ENCODE results near the gene ZRANB1. TPM values are rescaled to one million over a fixed set of nuclear protein-coding genes. Genes with fewer than 3 reads are reported as not detected.

The ZRANB1 gene
- total RNA-seq, 2 experiments from 2014 or later = 13.1 to 13.4 TPM

DNA sequence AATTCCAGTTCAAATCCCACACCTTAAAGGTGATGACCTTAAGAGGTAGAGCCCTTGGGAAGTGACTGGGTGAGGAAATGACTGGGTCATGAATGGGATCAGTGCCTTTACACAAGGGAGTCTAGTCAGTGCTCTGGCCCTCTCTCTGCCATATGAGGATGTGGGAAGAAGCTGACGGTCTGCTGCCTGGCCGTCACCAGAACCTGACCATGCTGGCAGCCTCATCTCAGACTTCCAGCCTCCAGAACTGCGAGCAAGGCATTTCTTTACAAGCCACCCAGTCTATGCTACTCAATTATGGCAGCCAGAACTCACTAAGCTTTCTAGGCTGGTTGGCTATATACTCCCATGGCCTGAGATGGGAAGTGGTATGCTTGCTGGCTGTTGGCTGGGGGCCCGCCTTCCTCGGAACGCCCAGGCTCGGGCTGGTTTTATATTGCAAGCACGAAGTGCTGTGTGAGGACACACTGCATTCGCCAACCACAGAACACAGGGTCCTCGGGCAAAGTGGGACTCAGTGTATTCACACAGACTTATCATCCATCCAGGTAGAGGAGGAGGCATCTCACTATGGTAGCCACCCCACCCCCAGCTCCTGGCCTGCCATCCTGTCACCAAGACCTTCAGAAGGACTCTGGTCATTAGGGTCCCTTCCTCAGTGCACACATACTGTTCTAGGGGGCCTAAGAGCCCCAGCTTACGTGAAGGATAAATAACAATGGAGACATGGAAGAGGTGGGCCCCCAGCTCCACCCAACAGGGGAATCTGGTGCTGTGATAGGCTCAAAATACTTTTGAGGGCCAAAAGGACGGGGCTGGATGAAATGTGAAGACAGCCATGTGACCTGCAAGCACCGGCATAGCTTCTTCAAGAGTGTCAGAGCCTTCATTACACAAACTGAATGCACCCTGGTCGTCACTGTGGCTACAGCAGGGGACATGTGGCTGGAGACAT, 49.0 kb downstream of the ZRANB1 start:
- POLR2A ChIA-PET = no interaction called here
- CTCF ChIA-PET = no interaction called here

DNA sequence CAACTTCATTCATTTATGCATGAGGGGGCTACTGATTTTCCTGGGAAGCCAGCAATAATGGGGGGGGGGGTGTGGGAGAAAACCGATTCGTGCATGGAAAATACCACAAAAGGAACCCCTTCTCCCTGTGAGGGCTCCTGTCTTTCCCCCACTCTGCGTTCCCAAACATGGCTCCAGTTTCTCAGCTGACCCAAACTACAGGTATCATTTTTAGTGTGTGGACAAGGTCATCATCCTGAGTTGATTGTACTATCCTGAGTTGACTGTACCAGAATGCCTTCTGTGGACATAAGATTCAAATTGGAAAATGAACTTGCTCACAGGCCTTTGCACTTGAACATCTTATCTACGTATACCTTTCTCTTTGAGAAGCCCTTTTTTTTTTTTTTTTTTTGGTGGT, 49.9 kb downstream of the ZRANB1 start:
- ChIA-PET POLR2A (no interaction called here), CTCF (interaction anchor here (1.0 to 1.3 kb wide), 2 partner anchors 169 to 997 kb away, joined by 3 to 4 read pairs; no protein-coding TSS in a partner anchor)

DNA sequence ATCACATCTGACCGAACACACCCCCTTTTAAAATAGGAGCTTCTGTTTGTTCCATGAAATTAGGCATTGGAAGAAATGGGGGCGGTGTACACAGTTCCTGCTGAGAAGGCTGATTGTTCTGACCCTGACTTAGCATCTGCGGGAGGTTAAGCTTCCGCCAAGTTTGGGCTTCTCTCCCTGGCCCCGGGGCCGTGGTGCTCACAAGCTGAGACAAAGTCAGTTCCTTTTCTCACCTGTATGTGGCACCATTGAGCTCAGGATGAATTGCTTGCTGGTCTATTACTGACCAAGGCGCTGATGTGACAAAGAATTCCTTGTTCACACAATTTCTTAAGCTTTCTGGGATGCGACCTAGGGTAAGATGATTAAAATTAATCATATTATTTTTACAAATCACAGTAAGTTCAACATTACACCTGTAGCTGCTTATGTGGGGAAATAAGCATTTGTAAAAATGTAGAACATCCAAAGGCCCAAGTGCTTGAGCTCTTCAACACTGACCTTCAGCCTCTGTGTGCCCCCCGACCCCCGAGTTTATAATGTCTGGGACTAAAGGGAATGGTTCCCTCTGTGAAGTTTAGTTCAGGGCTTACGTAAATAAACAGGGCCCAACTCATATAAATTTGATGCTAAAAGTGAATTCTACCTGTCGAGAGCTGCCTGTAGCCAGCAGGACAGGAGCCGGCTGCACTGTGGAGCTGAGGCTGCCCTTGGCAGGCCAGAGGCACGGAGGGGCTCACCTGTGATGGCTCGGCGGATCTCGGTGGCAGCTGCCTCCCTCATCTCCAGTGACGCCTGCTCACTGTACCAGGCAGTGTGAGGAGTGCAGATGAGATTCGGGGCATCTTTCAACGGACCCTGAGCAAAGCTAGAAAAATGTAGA, 50.8 kb downstream of the ZRANB1 start:
- CTCF ChIA-PET = interaction anchor here (0.9 to 1.3 kb wide), 3 partner anchors 21 to 998 kb away, joined by 3 to 4 read pairs (median 3); no protein-coding TSS in a partner anchor
- POLR2A ChIA-PET = no interaction called here

DNA sequence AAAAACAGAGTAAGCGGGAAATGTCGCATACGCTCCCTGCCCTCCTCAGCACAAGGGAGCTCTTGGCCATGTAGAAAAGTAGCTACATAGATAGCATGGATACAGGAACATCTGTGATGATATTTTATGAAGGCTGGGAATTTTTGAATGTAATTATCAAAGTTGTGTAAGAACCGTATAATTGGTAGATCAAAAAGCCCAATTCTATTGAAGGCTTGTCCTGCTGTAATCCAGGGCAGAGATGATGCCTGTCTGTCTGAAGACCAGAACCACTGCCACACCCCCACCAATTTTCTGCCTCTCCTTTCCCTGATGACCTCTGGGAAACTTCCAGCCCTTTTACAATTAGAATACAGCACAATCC, 51.4 kb downstream of the ZRANB1 start:
- POLR2A ChIA-PET = no interaction called here
- CTCF ChIA-PET = interaction anchor here (0.9 to 1.3 kb wide), 2 partner anchors 21 to 999 kb away, joined by 3 read pairs; no protein-coding TSS in a partner anchor

DNA sequence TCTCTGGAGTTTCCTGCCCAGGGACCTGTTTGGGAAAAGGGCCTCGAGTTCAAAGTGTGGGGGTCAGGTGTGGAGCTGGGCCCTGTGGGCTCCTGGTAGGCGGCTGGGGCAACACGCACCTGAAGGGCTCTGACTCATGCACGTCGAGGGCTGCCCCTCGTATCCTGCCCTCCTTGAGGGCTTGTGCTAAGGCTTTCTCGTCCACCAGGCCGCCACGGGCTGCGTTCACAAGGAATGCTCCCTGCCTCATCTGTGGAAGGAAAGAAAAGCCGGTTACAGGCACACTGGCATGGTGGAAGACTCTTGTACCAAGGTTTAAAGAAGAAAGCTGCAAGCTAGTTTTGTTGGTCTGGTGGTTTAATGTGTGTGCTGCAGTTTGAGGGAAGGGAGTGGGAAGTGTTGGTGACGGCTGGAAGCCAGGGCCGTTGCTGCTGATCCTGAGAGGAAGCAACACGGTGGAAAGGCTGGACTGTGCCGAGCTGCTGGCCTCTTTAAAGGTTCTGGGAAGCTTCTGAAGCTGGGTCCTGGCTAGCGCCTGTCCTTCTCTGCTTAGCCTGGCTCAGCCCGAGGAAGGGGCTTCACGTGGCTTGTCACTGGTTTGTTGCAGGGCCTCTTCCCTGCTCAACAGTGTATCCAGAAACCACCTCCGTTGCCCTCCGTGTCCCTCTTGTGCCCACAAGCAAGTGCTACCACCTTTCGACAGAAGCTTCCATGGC, 52.0 kb downstream of the ZRANB1 start:
- ChIA-PET CTCF (no interaction called here), POLR2A (no interaction called here)

DNA sequence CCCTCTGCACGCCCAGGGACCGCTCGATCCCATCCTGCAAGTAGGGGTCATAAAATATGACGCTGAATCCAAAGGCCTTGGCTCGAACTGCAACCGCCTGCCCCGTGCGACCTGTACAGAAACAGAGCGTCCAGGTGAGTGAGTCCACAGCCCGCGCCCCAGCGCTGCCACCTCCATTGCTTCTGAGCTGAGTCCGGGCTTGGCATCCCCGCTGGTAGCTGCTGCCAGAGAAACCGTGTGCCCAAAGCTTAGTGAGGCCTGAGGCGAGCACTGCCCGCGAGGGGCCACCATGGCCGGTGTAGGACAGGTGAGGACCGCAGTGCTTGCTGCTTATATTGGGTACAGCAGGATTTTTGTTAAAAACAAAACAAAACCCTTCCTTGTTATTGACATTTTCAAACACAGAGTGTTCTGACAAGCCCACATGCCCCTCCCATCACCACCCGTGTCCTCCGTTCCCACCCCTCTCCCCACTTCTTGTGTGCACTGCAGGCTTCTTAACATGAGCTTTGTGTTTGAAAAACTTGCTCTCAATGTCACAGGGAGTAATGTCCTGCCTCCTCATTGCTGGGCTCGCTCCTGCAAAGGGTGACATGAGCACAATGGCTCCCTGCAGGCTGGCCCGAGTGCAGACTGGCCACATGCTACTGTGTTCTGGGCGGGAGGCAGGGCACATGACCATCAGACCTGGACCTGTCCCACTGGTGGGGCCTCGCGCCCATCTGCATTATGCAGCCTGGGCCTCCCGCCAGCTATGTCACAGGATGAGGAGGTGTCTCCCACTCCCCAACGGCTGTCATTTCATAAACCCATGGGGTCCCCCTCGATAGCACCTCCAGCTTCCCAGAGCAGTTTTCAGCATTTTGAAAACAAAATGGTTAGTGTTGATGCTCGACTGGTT, 52.9 kb downstream of the ZRANB1 start:
- CTCF ChIA-PET = no interaction called here
- POLR2A ChIA-PET = no interaction called here

DNA sequence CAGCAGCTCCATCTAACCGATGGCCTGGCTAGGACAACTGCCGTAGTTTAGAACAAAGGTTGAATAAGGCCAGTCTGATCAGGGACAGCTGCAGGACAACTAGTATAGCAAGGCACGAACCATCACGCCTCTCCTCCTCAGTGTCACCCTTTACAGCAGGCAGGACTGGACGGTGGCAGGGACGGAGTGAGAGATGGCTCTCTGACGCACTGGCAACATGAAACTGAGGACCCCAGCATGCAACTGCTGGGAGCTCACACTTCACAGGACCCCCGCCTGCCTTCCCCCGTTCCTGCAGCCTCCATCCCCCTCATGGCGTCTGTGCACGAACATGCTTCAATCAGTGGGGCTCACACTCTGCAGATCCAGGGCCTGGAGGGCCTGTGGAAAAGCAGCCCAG, 53.7 kb downstream of the ZRANB1 start:
- ChIA-PET POLR2A (no interaction called here), CTCF (interaction anchor here (0.7 kb wide), 1 partner anchor 1873 kb away, joined by 3 read pairs; no protein-coding TSS in a partner anchor)

DNA sequence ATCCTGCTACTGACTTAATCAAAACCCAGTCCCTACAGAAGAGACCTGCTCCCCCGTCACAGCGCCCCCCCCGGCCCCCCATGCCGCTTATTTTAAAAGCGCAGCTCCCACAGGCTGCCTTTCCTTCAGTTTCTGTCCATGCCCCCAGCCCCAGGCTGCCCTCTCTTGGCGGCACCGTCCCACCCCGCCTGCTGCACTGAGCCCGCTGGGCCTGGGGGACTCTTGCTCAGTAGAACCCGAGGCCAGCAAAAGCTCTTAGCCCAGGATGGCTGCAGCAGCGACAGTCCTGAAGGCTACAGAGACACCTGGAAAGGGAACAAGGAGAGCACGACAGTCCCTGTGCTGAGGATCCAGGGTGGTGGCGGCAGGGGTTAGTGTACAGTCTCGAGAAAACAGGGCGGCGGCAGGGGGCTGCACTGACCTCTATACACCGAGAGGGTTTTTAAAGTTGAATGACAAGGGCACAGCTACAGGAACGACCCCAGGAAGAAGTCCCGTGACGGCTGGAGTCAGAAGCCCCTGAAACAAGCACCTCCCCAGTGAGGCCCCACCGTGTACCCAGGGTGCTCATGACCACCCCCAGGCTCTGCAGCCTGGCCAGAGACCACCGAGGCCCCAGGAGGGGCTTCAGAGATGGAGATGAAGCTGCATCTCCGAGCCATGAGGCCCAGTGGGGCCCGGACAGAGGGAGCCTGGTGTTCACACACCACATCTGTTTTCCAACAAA, 54.4 kb downstream of the ZRANB1 start:
- POLR2A ChIA-PET = no interaction called here
- CTCF ChIA-PET = interaction anchor here (0.7 kb wide), 1 partner anchor 1873 kb away, joined by 3 read pairs; no protein-coding TSS in a partner anchor

DNA sequence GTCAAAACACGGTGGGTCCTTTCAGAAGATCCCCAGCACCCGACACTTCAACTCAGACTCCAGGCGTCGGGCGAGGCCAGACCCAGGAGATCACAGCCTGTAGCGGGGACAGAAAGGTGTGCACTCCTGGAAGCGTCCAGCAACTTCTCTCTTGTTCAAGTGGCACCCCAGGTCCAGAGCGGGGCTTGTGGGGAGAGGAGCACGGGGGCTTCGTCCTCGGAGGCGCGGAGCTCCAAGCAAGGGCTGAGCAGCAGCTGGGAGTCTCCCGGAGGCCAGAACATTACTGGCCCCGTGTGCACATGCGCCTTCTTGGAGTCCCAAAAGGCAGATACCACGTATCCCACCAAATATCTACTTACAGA, 54.9 kb downstream of the ZRANB1 start:
- CTCF ChIA-PET = no interaction called here
- POLR2A ChIA-PET = no interaction called here

DNA sequence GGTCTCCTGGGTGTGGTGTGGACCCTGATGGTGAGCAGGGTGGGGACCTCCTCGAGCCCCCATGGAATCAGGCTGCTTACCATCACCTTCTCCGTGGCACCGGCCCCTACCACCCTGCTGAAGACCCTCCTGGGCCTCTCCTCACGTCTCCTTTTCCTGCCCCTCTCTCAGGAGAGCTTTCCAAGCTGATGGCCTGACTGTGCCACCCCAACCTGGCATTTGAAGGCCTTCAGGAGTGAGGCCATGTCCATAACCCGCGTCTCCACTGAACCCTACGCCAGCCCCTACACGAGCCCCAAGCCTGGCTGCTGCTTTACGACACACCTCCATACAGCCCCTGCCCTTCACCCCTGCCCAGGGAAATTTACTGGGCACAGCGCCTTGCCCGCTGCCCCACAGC, 55.4 kb downstream of the ZRANB1 start:
- CTCF ChIA-PET = no interaction called here

DNA sequence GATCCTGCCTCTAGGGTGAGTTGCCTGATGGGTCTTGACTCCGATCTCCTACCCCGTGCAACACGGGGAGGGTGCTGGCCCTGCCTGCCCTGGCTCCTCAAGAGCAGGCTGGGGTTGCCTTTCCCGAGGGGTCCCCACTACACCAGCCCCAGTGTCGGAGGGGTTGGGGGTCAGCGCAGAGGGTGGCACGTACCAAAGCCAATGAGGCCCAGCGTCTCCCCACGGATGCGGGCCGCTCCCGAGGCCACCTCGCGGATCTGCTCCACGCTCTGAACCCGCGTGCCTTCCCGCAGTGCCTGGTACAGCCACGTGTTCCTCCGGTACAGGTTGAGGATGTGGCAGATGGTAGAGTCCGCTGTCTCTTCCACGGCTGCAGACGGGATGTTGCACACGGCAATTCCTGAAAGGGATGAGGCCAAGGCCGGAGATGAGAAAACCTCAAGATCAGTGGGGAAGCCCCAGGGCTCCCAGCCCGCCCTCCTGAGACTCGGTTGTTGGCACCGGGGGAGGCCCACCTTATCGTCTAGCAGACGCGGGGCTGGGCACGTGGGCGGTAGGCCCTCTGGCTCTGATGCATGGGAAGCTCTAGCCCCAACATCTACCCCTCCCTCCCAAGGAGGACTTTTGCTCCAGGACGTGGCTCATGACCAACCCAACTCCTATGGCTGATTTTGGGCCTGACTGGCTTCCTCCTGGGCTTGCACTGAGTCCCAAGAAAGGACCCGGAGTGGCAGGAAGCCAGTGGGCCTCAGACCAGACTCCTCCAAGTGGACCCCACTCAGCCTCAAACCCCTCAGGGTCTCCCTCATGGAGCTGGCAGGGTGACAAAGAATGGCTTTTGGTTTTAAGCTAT, 56.1 kb downstream of the ZRANB1 start:
- POLR2A ChIA-PET = no interaction called here
- CTCF ChIA-PET = no interaction called here

More for the DNA sequence above, 55.4 kb downstream of the ZRANB1 start:
- POLR2A ChIA-PET = no interaction called here

DNA sequence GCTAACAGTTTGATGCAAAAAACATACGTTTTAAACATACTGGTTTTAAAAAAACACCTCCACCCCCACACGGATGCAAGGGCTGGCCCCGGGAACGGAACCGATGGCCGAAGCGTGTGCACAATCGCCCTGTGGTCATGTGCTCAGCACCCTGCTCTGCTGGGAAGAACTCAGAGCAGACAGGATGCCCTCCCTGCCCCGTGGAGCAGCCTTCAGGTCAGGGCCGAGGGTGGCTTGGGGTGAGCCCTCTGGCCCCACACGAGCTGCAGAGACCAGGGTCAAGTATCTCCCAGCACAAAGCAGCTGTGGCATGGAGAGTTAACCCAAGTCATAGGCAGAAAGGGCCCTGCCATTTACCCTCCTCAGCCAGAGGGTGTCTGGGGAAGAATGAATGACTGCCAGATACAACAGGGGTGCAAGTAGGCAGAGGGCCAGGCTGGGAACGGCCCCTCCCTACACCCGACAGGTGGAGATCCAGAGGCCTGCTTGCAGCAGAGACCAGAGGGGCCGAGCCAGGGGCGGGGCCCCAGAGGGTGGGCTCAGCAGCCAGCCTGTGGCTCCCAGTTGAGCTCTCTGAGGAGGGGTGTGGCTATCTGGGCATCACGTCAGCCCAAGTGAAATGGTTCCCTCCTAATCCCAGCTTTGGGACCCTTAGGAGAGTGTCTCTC, 56.8 kb downstream of the ZRANB1 start:
- CTCF ChIA-PET = no interaction called here

DNA sequence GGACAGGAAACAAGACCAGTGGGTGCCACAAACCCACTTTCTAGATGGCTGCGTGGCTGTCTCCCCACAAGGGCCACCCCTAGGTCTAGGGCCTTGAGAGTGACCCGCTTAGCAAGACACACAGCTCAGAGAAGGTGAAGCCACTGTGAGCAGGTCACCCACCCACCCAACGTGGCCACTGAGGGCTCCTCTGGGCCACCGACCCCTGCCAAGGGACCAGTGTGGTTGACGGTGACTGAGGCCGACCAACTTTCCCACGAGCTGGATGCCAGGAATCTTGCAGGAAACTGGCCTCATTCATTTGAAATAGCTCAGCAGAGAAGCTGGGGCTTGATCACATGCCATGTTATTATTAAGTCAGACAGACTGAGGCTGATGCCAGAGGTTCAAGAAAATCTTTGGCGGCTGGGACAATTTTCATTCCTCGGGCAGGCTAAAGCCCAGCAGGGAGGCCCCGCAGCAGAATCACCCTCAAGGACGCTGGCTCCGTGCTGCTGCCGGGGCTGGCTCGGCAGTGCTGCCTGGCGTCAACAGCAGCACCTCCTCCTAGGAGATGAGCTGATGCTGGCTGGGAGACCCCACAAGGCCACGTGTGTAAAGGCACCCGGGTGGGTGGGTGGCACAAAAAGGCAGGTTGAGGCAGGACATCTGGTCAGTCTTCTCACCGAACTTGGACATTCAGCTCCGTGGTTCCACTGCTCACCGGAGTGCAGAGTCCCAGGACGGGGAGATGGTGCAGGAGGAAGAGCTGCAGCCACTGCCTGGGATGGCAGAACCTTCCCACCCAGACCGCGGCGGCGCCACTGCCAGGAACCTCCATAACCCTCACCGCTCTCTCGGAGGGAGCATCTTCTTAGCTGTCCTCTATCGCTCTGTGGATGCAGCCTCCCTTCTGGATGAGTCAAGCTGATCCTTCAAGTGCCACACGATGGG, 57.8 kb downstream of the ZRANB1 start:
- POLR2A ChIA-PET = no interaction called here
- CTCF ChIA-PET = no interaction called here

More for the DNA sequence above, 56.8 kb downstream of the ZRANB1 start:
- POLR2A ChIA-PET = no interaction called here

DNA sequence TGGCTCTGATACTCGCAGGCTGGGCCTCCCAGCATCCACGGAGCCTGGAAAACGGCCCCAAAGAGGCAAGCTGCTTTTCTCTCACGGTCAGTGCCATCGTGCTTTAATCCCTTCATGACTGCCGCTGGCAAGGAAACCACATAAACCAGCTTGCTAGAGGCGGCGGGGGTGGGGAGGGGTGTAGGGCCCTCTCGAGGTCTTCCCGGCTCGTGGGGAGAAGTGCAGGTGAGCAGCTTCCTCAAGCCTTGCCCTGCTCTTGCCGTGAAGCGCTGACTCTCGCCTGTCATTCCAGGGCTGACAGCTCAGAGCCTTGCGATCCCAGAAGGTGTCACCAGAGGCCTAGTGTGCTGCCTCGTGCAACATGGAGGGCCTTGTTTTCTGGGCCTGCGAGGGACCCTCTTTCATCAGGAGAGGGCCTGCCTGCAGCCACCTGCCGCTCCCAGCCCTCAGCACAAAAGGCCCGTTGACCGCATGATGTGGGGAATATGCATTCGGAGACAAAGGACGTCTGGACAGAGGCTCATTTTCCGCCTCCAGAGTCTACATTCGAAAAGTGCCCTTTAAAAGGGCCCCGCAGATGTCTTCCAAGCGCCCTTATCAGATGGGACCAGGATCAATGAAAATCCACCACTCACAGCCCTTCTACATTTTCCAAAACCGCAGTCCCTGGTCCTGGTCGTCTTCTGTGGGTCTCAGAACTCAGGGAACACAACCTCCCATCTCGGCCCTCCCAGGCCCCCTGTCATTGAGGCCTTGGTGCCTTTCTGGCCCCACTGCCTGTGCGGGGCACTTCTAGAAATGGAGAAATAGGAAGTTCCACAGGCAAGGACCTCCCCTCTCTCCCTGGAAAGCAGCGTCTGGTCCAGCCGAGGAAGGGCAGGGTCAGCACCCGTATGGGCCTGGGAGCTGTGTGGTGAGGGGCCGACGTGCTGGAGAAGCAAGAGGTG, 58.7 kb downstream of the ZRANB1 start:
- ChIA-PET CTCF (no interaction called here), POLR2A (no interaction called here)

Data from activated CD8-positive, alpha-beta memory T cell treated with anti-CD3 and anti-CD28 coated beads for 36 hours (primary cell).